Esophagus squamous epithelium (tissue), 4 donors: ENCODE results near the gene EGF.

ENCODE experiments used
- POLR2A ChIP-seq, 4 donors: fragments of 450-650 bp; IDR thresholded peaks; one replicate each; pipeline ENCODE4 v1.6.1; 2017; ENCODE audit warnings: antibody characterized with exemption in 4 of 4, mild to moderate bottlenecking in 4 of 4, moderate library complexity in 3 of 4
- TF ChIP-seq, protein P1 (sequence below), 6 experiments: fragments of 450-650 bp in 4 of 6; fragments of 200-600 bp in 2 of 6; sonication (generic) in 2 of 6; IDR thresholded peaks; one replicate each; pipeline ENCODE4 v1.5.1; 2016 to 2019; ENCODE audit warnings: antibody characterized with exemption in 6 of 6, mild to moderate bottlenecking in 4 of 6, moderate library complexity in 4 of 6

DNA sequence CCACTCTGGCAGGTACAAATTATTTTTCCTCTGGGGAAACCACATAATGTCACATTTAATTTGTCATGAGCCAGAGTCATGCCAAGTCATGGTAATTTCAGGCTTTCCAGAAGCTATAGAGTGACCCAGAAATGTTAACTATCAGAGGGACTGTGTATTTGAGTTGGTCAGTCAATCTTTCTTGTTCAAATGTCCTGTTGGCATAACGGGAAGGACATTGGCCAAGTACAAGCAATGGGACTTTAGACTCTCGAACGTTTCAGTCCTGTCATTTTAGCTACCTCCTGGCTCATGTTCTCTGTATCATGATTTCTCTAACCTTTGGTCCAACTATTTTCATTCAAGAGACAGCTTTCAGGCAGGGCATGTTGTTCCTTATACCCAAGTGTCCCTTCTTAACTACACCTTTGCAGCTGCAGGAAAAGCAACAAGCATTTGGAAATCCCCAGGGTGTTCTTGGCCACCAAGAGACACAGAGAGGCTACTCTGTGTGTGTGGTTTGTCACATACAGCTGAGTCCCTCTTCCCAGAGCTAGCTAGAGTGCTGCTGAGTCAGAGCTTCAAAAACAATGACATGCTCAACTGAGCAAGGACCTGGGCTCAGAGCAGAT, 142.6 kb downstream of the EGF start:
- TF ChIP-seq POLR2A (IDR thresholded peaks at IDR 0.05), result no peak
- TF ChIP-seq, protein P1, sequence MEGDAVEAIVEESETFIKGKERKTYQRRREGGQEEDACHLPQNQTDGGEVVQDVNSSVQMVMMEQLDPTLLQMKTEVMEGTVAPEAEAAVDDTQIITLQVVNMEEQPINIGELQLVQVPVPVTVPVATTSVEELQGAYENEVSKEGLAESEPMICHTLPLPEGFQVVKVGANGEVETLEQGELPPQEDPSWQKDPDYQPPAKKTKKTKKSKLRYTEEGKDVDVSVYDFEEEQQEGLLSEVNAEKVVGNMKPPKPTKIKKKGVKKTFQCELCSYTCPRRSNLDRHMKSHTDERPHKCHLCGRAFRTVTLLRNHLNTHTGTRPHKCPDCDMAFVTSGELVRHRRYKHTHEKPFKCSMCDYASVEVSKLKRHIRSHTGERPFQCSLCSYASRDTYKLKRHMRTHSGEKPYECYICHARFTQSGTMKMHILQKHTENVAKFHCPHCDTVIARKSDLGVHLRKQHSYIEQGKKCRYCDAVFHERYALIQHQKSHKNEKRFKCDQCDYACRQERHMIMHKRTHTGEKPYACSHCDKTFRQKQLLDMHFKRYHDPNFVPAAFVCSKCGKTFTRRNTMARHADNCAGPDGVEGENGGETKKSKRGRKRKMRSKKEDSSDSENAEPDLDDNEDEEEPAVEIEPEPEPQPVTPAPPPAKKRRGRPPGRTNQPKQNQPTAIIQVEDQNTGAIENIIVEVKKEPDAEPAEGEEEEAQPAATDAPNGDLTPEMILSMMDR (IDR thresholded peaks at IDR 0.05), result no peak
